OCI-LY7 (cell line): Measurements from ENCODE around the gene CTNNA2. TPM values are rescaled to one million over a fixed set of nuclear protein-coding genes. Genes with fewer than 3 reads are reported as not detected.

Experiments
- BruUV-seq: library from RNA; stranded (reverse); fragments of 400-500 nt; replicated peaks from 2 replicates; lab custom pipeline; 2021; lab: Mats Ljungman, UMichigan
- CTCF ChIA-PET: fragments of 300-600 bp; sonication (Branson Sonifier 250); formaldehyde crosslinking; loops from one replicate; lab custom pipeline; 2022; ENCODE audit warnings: antibody characterized with exemption; ENCODE audit not compliant: unreplicated experiment; lab: Charles Lee
- POLR2A ChIA-PET: fragments of 300-600 bp; sonication (Branson Sonifier 250); formaldehyde crosslinking; loops from one replicate; lab custom pipeline; 2022; ENCODE audit warnings: antibody characterized with exemption; lab: Charles Lee
- DNase-seq: peaks from one replicate; pipeline ENCODE4 v3.0.0-alpha.2; 2015; ENCODE audit warnings: low spot score
- H2AFZ ChIP-seq: fragments of 200-600 bp; sonication (generic), shearing (Covaris generic); 2 replicates; pipeline ENCODE4 v1.6.1; 2014; ENCODE audit warnings: mild to moderate bottlenecking, antibody characterized with exemption, low read length, moderate library complexity
- H3K27ac ChIP-seq: fragments of 200-600 bp; sonication (generic); 2 replicates; pipeline ENCODE4 v1.5.1; 2014; ENCODE audit warnings: mixed run types, low read depth, mild to moderate bottlenecking, moderate library complexity, low read length, inconsistent platforms; ENCODE audit not compliant: poor library complexity, severe bottlenecking
- H3K36me3 ChIP-seq: fragments of 200-600 bp; sonication (generic); 2 replicates; pipeline ENCODE4 v1.6.1; 2014; ENCODE audit warnings: mild to moderate bottlenecking, antibody characterized with exemption, low read length, moderate library complexity, mixed read lengths; ENCODE audit not compliant: insufficient read depth
- H3K4me1 ChIP-seq: fragments of 200-600 bp; sonication (generic); 2 replicates; pipeline ENCODE4 v1.5.1; 2014; ENCODE audit warnings: mild to moderate bottlenecking, low read length; ENCODE audit not compliant: insufficient read depth, poor library complexity, severe bottlenecking
- H3K4me2 ChIP-seq: fragments of 200-600 bp; sonication (generic); 2 replicates; pipeline ENCODE4 v1.6.1; 2014; ENCODE audit warnings: mild to moderate bottlenecking, low read length
- H3K4me3 ChIP-seq: fragments of 200-600 bp; sonication (generic); 2 replicates; pipeline ENCODE4 v1.5.1; 2014; ENCODE audit warnings: mild to moderate bottlenecking, low read depth, low read length; ENCODE audit not compliant: poor library complexity, severe bottlenecking
- H3K79me2 ChIP-seq: fragments of 200-600 bp; sonication (generic); 2 replicates; pipeline ENCODE4 v1.6.1; 2016; ENCODE audit warnings: low read depth, mild to moderate bottlenecking, low read length, moderate library complexity, mixed read lengths; ENCODE audit not compliant: insufficient read depth
- H3K9me2 ChIP-seq: fragments of 200-600 bp; sonication (generic); 2 replicates; pipeline ENCODE4 v1.6.1; 2016; ENCODE audit warnings: mild to moderate bottlenecking, low read length, mixed read lengths; ENCODE audit not compliant: insufficient read depth
- H3K9me3 ChIP-seq: fragments of 200-600 bp; sonication (generic); 2 replicates; pipeline ENCODE4 v1.6.1; 2014; ENCODE audit warnings: mild to moderate bottlenecking, mixed run types, low read length, mixed read lengths
- H4K20me1 ChIP-seq: fragments of 200-600 bp; sonication (generic); 2 replicates; pipeline ENCODE4 v1.6.1; 2014; ENCODE audit warnings: mild to moderate bottlenecking, antibody characterized with exemption, low read length, moderate library complexity, mixed read lengths; ENCODE audit not compliant: insufficient read depth
- CTCF ChIP-seq: fragments of 200-600 bp; sonication (generic); conservative IDR thresholded peaks from 2 replicates; pipeline ENCODE4 v1.5.1; 2014; ENCODE audit warnings: mild to moderate bottlenecking, antibody characterized with exemption, low read length, moderate library complexity, mixed read lengths
- EZH2phosphoT487 ChIP-seq: fragments of 200-600 bp; sonication (generic); IDR thresholded peaks from 2 replicates; pipeline ENCODE4 v1.6.1; 2018; ENCODE audit warnings: low read depth, borderline replicate concordance, mild to moderate bottlenecking, mixed run types, antibody characterized with exemption, low read length, moderate library complexity, mixed read lengths
- intact Hi-C: fragments of 100-400 bp; cut with micrococcal nuclease; formaldehyde crosslinking; loops from one replicate; pipeline ENCODE4 v1.10.0; 2022; ENCODE audit not compliant: unreplicated experiment
- total RNA-seq, 2 experiments: library from RNA; depleted of rRNA in 1 of 2; stranded (reverse); fragments of >200 nt in 1 of 2; shearing (Covaris generic) in 1 of 2; gene quantifications; 2 replicates each; pipeline ENCODE4 v1.2.3, GENCODE V29; 2014 to 2022

CTNNA2 gene
- total RNA-seq, 2 experiments from 2014 or later, result 0.19 to 2.7 TPM

DNA sequence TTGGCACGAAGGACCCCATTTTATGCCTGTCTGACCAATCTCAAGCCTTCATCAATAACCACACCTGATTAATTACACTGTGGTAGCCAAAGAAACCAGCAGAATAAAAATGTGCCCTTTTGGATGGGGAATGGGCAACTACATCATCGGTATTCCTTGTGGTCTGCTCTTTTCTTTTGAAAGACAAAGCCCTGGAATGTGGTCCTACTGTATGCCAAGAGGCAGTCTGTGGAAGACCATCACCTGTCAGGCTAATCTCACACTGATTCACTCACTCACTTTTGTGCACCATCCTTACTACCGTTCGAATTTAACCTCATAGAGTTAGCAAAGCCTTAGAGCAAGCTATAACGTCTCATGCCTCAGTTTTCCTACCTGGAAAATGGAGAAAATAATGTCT, 1066.9 kb downstream of the CTNNA2 start:
- POLR2A ChIA-PET, result no interaction called here
- BruUV-seq, result no TSS peak
- intact Hi-C loops, result no loop called here
- no peaks in the 10 kb centered on the region for H3K4me1 ChIP-seq
- H3K79me2 ChIP-seq, result no peaks in the 10 kb centered on the region
- CTCF ChIA-PET, result no interaction called here
- no peaks in the 10 kb centered on the region for H4K20me1 ChIP-seq
- TF ChIP-seq EZH2phosphoT487 (no peak), CTCF (no peak)
- H3K4me3 ChIP-seq, result no peak overlapping the region
- no peak overlapping the region for H3K27ac ChIP-seq
- no peak overlapping the region for H3K4me2 ChIP-seq
- H3K9me2 ChIP-seq, result no peaks in the 10 kb centered on the region
- no peaks in the 10 kb centered on the region for H3K36me3 ChIP-seq
- no peak for DNase-seq
- no peak overlapping the region for H2AFZ ChIP-seq
- H3K9me3 ChIP-seq, result no peaks in the 10 kb centered on the region

- Histone ChIP-seq H3K4me1 (peaks cover 4% of the 10 kb centered on the region), H3K9me2 (no peaks in the 10 kb centered on the region), H3K9me3 (peaks cover 8% of the 10 kb centered on the region; the same call in 1 of the 2 replicates), H3K4me2 (no peak overlapping the region), H3K4me3 (no peak overlapping the region), H4K20me1 (no peaks in the 10 kb centered on the region), H3K79me2 (no peaks in the 10 kb centered on the region), H3K36me3 (no peaks in the 10 kb centered on the region), H3K27ac (no peak overlapping the region), H2AFZ (peak overlapping the region; percentile 8; the same call in 1 of the 2 replicates)
- no TSS peak for BruUV-seq
- ChIA-PET POLR2A (interaction anchor here (0.6 to 1.7 kb wide), 6 partner anchors 11 to 814 kb away, joined by 3 to 5 read pairs (median 4); no protein-coding TSS in a partner anchor), CTCF (interaction anchor here (0.8 kb wide), 1 partner anchor 10 kb away, joined by 3 read pairs; no protein-coding TSS in a partner anchor)
- DNase-seq, result peak; percentile 3
- TF ChIP-seq EZH2phosphoT487 (no peak), CTCF (no peak)
- intact Hi-C loops, result no loop called here
Observed at GRCh38 chr2:80591233-80591632, 1078.4 kb downstream of the CTNNA2 start.

DNA sequence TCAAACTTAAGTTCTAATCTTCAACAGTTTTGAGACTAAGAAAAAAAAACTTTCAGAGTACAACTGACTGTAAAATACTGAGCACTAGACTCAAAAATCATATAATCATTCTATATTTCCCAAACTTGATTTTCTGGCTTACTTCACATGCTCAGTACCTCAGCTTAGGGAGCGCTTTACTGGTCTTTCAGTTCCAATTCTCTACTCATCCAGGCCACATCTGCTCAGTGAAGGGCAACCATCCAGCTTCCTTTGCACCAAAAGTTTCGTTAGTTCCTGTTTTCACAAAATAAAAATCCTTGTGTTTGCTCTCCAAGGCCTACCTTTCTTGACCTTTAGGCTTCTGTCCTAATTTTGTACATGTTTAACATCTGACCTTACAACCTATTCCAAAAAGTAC, 1079.3 kb downstream of the CTNNA2 start:
- Histone ChIP-seq H3K36me3 (no peaks in the 10 kb centered on the region), H4K20me1 (no peaks in the 10 kb centered on the region), H3K4me1 (peaks cover 4% of the 10 kb centered on the region), H3K27ac (no peak overlapping the region), H2AFZ (no peak overlapping the region), H3K9me2 (no peaks in the 10 kb centered on the region), H3K4me2 (no peak overlapping the region), H3K9me3 (peaks cover 8% of the 10 kb centered on the region; the same call in 1 of the 2 replicates), H3K4me3 (no peak overlapping the region), H3K79me2 (no peaks in the 10 kb centered on the region)
- no peak for DNase-seq
- intact Hi-C loops, result no loop called here
- BruUV-seq, result no TSS peak
- ChIA-PET POLR2A (interaction anchor here (0.6 to 1.7 kb wide), 3 partner anchors 11 to 435 kb away, joined by 3 to 5 read pairs (median 4); no protein-coding TSS in a partner anchor), CTCF (interaction anchor here (0.8 kb wide), 1 partner anchor 9 kb away, joined by 3 read pairs; no protein-coding TSS in a partner anchor)
- TF ChIP-seq CTCF (no peak), EZH2phosphoT487 (no peak)
